ENCODE measurements around the gene LRRC17. TPM values are rescaled to one million over a fixed set of nuclear protein-coding genes. Genes with fewer than 3 reads are reported as not detected.
"Not testable (repeated sequence)": the region's sequence is repeated elsewhere in the genome, so short reads cannot be mapped to it uniquely, and the experiment has no call there.

LRRC17 gene
- total RNA-seq, 1 experiment from 2014 or later = 0.42 TPM

DNA sequence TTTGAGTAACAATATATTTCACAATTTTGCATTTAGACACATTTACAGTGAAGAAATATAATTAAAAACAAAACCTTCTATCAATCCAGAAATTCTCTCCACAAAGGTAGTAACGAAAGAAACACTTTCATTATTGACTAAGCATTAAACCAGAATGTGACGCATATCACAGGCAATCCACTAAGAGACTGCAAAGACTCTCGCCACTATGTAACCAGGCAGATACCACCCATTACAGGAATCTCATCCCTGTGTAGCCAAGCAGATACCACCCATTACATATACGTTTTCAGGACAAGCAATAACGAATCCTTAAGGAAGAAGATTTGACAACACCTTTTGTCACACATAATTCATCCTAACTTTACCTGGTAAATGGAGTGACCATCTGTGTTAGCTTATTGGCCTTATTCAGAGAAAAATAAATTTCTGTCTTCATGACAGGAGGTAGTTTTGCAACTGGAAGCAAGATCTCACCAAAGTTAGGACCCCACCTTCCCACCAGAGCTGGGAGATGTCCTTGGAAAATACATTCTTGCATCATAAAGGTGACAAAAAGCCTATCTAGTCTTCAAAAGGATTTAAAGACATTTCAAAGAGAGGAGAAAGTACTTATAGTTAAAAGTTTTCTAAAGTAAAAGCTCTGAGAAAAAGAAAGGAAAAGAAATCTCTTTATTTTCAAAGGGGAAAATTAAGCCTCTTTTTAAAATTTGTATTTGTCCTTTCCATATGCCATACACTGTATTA lies 30.8 kb downstream of the LRRC17 start:
- no peak overlapping the region for H3K27ac Mint-ChIP-seq (ENCODE audit: unreplicated experiment)
- CTCF ChIA-PET = no interaction called here
- H3K9me3 Mint-ChIP-seq (ENCODE audit: low read depth, unreplicated experiment) = no peaks in the 10 kb centered on the region
- H3K36me3 Mint-ChIP-seq (ENCODE audit: insufficient read depth, unreplicated experiment) = no peaks in the 10 kb centered on the region
- H3K4me1 Mint-ChIP-seq (ENCODE audit: low read depth, unreplicated experiment) = no peaks in the 10 kb centered on the region
- BruUV-seq (replicated peaks) = no TSS peak
- TF ChIP-seq, protein P1, sequence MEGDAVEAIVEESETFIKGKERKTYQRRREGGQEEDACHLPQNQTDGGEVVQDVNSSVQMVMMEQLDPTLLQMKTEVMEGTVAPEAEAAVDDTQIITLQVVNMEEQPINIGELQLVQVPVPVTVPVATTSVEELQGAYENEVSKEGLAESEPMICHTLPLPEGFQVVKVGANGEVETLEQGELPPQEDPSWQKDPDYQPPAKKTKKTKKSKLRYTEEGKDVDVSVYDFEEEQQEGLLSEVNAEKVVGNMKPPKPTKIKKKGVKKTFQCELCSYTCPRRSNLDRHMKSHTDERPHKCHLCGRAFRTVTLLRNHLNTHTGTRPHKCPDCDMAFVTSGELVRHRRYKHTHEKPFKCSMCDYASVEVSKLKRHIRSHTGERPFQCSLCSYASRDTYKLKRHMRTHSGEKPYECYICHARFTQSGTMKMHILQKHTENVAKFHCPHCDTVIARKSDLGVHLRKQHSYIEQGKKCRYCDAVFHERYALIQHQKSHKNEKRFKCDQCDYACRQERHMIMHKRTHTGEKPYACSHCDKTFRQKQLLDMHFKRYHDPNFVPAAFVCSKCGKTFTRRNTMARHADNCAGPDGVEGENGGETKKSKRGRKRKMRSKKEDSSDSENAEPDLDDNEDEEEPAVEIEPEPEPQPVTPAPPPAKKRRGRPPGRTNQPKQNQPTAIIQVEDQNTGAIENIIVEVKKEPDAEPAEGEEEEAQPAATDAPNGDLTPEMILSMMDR (IDR thresholded peaks at IDR 0.05; ENCODE audit: unreplicated experiment) = no peak
- DNase-seq = no peak
- H3K4me3 Mint-ChIP-seq (ENCODE audit: low read depth, unreplicated experiment) = no peak overlapping the region
- intact Hi-C loops (cut with micrococcal nuclease; ENCODE audit: unreplicated experiment) = no loop called here
- H3K27me3 Mint-ChIP-seq (ENCODE audit: unreplicated experiment) = no peaks in the 10 kb centered on the region

DNA sequence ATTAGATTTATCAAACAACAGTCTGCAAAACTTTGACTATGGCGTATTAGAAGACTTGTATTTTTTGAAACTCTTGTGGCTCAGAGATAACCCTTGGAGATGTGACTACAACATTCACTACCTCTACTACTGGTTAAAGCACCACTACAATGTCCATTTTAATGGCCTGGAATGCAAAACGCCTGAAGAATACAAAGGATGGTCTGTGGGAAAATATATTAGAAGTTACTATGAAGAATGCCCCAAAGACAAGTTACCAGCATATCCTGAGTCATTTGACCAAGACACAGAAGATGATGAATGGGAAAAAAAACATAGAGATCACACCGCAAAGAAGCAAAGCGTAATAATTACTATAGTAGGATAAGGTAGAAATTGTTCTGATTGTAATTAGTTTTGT lies 31.4 kb downstream of the LRRC17 start:
- Mint-ChIP-seq H3K9me3 (ENCODE audit: low read depth, unreplicated experiment) (no peaks in the 10 kb centered on the region), H3K27ac (ENCODE audit: unreplicated experiment) (no peak overlapping the region), H3K4me3 (ENCODE audit: low read depth, unreplicated experiment) (no peak overlapping the region), H3K27me3 (ENCODE audit: unreplicated experiment) (no peaks in the 10 kb centered on the region), H3K36me3 (ENCODE audit: insufficient read depth, unreplicated experiment) (no peaks in the 10 kb centered on the region), H3K4me1 (ENCODE audit: low read depth, unreplicated experiment) (no peaks in the 10 kb centered on the region)
- CTCF ChIA-PET = no interaction called here
- DNase-seq = no peak
- no TSS peak for BruUV-seq (replicated peaks)
- intact Hi-C loops (cut with micrococcal nuclease; ENCODE audit: unreplicated experiment) = no loop called here
- TF ChIP-seq, protein P1 (IDR thresholded peaks at IDR 0.05; ENCODE audit: unreplicated experiment) = no peak

DNA sequence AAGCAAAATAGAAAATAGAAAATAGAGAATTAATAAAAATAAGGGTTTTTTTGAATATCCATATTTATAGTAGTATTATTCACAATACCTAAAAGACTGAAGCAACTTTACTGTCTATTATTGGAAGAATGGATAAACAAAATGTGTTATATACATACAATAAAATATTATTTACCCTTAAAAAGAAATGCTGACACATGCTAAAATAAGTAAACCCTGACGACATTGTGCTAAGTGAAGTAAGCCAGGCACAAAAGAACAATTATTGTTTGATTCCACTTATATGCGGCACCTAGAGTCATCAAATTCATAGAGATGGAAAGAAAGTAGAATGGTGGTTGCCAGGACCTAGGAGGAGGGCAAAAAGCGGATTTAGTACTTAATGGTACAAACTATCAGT lies 39.0 kb downstream of the LRRC17 start:
- BruUV-seq (replicated peaks) = no TSS peak
- intact Hi-C loops (cut with micrococcal nuclease; ENCODE audit: unreplicated experiment) = no loop called here
- Mint-ChIP-seq H3K36me3 (ENCODE audit: insufficient read depth, unreplicated experiment) (no peaks in the 10 kb centered on the region), H3K27ac (ENCODE audit: unreplicated experiment) (no peak overlapping the region), H3K9me3 (ENCODE audit: low read depth, unreplicated experiment) (peaks cover 5% of the 10 kb centered on the region), H3K4me3 (ENCODE audit: low read depth, unreplicated experiment) (no peak overlapping the region), H3K4me1 (ENCODE audit: low read depth, unreplicated experiment) (no peaks in the 10 kb centered on the region), H3K27me3 (ENCODE audit: unreplicated experiment) (no peaks in the 10 kb centered on the region)
- no peak for DNase-seq
- CTCF ChIA-PET = no interaction called here
- TF ChIP-seq, protein P1 (IDR thresholded peaks at IDR 0.05; ENCODE audit: unreplicated experiment) = no peak

DNA sequence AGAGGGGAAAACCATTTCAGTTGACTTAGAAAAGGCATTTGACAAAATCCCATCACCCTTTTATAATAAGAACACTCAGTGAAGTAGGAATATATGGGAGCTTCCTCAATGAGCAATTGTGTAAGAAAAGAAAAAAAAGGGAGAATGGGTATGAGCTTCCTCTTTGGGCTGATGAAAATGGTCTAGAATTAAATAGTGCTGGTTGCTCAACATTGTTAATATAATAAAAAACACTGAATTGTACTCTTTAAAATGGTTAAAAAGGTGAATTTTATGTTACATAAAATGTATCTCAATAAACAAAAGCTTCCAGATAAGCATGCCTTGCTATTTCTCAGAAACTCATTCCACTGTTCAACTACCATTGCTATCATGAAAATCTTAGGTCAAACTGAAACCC lies 40.6 kb downstream of the LRRC17 start:
- CTCF ChIA-PET = no interaction called here
- Mint-ChIP-seq H3K36me3 (ENCODE audit: insufficient read depth, unreplicated experiment) (no peaks in the 10 kb centered on the region), H3K4me3 (ENCODE audit: low read depth, unreplicated experiment) (no peak overlapping the region), H3K27me3 (ENCODE audit: unreplicated experiment) (no peaks in the 10 kb centered on the region), H3K9me3 (ENCODE audit: low read depth, unreplicated experiment) (peaks cover 5% of the 10 kb centered on the region), H3K27ac (ENCODE audit: unreplicated experiment) (no peak overlapping the region), H3K4me1 (ENCODE audit: low read depth, unreplicated experiment) (no peaks in the 10 kb centered on the region)
- TF ChIP-seq, protein P1 (IDR thresholded peaks at IDR 0.05; ENCODE audit: unreplicated experiment) = no peak
- intact Hi-C loops (cut with micrococcal nuclease; ENCODE audit: unreplicated experiment) = no loop called here
- BruUV-seq (replicated peaks) = no TSS peak
- no peak for DNase-seq

DNA sequence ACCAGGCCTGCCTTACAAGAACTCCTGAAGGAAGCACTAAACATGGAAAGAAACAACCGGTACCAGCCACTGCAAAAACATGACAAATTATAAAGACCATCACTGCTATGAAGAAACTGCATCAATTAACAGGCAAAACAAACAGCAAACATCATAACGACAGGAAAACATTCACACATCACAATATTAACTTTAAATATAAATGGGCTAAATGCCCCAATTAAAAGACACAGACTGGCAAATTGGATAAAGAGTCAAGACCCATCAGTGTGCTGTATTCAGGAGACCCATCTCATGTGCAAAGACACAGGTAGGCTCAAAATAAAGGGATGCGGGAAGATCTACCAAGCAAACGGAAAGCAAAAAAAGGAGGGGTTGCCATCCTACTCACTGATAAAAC lies 41.6 kb downstream of the LRRC17 start:
- BruUV-seq (replicated peaks); H3K4me1 Mint-ChIP-seq (ENCODE audit: low read depth, unreplicated experiment); H3K27me3 Mint-ChIP-seq (ENCODE audit: unreplicated experiment); DNase-seq; H3K4me3 Mint-ChIP-seq (ENCODE audit: low read depth, unreplicated experiment); CTCF ChIA-PET; H3K27ac Mint-ChIP-seq (ENCODE audit: unreplicated experiment); H3K36me3 Mint-ChIP-seq (ENCODE audit: insufficient read depth, unreplicated experiment); H3K9me3 Mint-ChIP-seq (ENCODE audit: low read depth, unreplicated experiment); intact Hi-C loops (cut with micrococcal nuclease; ENCODE audit: unreplicated experiment): not testable (repeated sequence)

DNA sequence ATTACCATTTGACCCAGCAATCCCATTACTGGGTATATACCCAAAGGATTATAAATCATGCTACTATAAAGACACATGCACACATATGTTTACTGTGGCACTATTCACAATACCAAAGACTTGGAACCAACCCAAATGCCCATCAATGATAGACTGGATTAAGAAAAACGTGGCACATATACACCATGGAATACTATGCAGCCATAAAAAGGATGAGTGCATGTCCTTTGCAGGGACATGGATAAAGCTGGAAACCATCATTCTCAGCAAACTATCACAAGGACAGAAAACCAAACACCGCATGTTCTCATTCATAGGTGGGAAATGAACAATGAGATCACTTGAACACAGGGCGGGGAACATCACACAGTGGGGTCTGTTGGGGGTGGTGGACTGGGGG lies 45.2 kb downstream of the LRRC17 start:
- BruUV-seq (replicated peaks); CTCF ChIA-PET; H3K9me3 Mint-ChIP-seq (ENCODE audit: low read depth, unreplicated experiment); H3K27me3 Mint-ChIP-seq (ENCODE audit: unreplicated experiment); H3K4me3 Mint-ChIP-seq (ENCODE audit: low read depth, unreplicated experiment); H3K36me3 Mint-ChIP-seq (ENCODE audit: insufficient read depth, unreplicated experiment); H3K4me1 Mint-ChIP-seq (ENCODE audit: low read depth, unreplicated experiment); intact Hi-C loops (cut with micrococcal nuclease; ENCODE audit: unreplicated experiment); H3K27ac Mint-ChIP-seq (ENCODE audit: unreplicated experiment); DNase-seq: not testable (repeated sequence)

DNA sequence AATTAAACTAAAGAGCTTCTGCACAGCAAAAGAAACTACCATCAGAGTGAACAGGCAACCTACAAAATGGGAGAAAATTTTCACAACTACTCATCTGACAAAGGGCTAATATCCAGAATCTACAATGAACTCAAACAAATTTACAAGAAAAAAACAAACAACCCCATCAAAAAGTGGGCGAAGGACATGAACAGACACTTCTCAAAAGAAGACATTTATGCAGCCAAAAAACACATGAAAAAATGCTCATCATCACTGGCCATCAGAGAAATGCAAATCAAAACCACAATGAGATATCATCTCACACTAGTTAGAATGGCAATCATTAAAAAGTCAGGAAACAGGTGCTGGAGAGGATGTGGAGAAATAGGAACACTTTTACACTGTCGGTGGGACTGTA lies 49.2 kb downstream of the LRRC17 start:
- DNase-seq; H3K9me3 Mint-ChIP-seq (ENCODE audit: low read depth, unreplicated experiment); CTCF ChIA-PET; BruUV-seq (replicated peaks); H3K36me3 Mint-ChIP-seq (ENCODE audit: insufficient read depth, unreplicated experiment); H3K4me1 Mint-ChIP-seq (ENCODE audit: low read depth, unreplicated experiment); H3K27ac Mint-ChIP-seq (ENCODE audit: unreplicated experiment); H3K27me3 Mint-ChIP-seq (ENCODE audit: unreplicated experiment); H3K4me3 Mint-ChIP-seq (ENCODE audit: low read depth, unreplicated experiment); intact Hi-C loops (cut with micrococcal nuclease; ENCODE audit: unreplicated experiment): not testable (repeated sequence)
